Suprapubic skin (tissue), 4 donors: Measurements from ENCODE around the gene WDR33. TPM values are rescaled to one million over a fixed set of nuclear protein-coding genes. Genes with fewer than 3 reads are reported as not detected.

Experiments used
- DNase-seq, 2 donors: peaks; one replicate each; pipeline ENCODE4 v3.0.0-alpha.2; 2019; ENCODE audit warnings: low spot score in 2 of 2
- H3K27ac ChIP-seq: fragments of 200-600 bp; sonication (generic); one replicate; pipeline ENCODE4 v1.5.1; 2019
- H3K27me3 ChIP-seq: fragments of 200-600 bp; sonication (generic); one replicate; pipeline ENCODE4 v1.5.1; 2019
- H3K36me3 ChIP-seq: fragments of 200-600 bp; sonication (generic); one replicate; pipeline ENCODE4 v1.5.1; 2019
- H3K4me1 ChIP-seq: fragments of 200-600 bp; sonication (generic); one replicate; pipeline ENCODE4 v1.5.1; 2019
- H3K4me3 ChIP-seq: fragments of 200-600 bp; sonication (generic); one replicate; pipeline ENCODE4 v1.5.1; 2019; ENCODE audit warnings: mild to moderate bottlenecking
- H3K9me3 ChIP-seq: fragments of 200-600 bp; sonication (generic); one replicate; pipeline ENCODE4 v1.5.1; 2019
- CTCF ChIP-seq, 2 donors: fragments of 200-600 bp in 1 of 2; fragments of 450-650 bp in 1 of 2; sonication (generic) in 1 of 2; IDR thresholded peaks; one replicate each; pipeline ENCODE4 v1.5.1; 2016 to 2019; ENCODE audit warnings: antibody characterized with exemption in 2 of 2, mild to moderate bottlenecking in 1 of 2, moderate library complexity in 1 of 2
- EP300 ChIP-seq: sonication (generic); formaldehyde crosslinking; IDR thresholded peaks from one replicate; pipeline ENCODE4 v1.6.1; 2017; ENCODE audit warnings: antibody characterized with exemption
- POLR2A ChIP-seq, 2 donors: fragments of 450-650 bp; IDR thresholded peaks; one replicate each; pipeline ENCODE4 v1.6.1; 2017; ENCODE audit warnings: antibody characterized with exemption in 2 of 2, mild to moderate bottlenecking in 2 of 2, moderate library complexity in 2 of 2
- POLR2AphosphoS5 ChIP-seq, 3 donors: sonication (generic); formaldehyde crosslinking; IDR thresholded peaks; one replicate each; pipeline ENCODE4 v1.6.1; 2017; ENCODE audit warnings: antibody characterized with exemption in 3 of 3
- WGBS: methylation state at CpG from one replicate; pipeline ENCODE4 v1.1.5; 2018; 5-methylcytosine and 5-hydroxymethylcytosine counted together
- total RNA-seq, 4 donors: library from RNA; depleted of rRNA; stranded (reverse); fragments of >200 nt; gene quantifications; one replicate each; pipeline ENCODE4 v1.1.0, GENCODE V29; 2016

Gene WDR33
- total RNA-seq, 4 donors from 2014 or later = 31.9 to 85.8 (median 44.1) TPM

- peaks cover 37% of the 10 kb centered on the region for H3K4me1 ChIP-seq
- H3K27me3 ChIP-seq = peaks cover 16% of the 10 kb centered on the region
- WGBS = 69% methylated on average over 10 of the region's 17 CpGs
- peak overlapping the region; percentile 86 for H3K27ac ChIP-seq
- peak overlapping the region; percentile 75 for H3K4me3 ChIP-seq
- TF ChIP-seq EP300 (no peak), POLR2A (IDR thresholded peaks at IDR 0.05) (no peak), POLR2AphosphoS5 (IDR thresholded peaks at IDR 0.05) (no peak), CTCF (IDR thresholded peaks at IDR 0.05) (no peak)
- H3K36me3 ChIP-seq = no peaks in the 10 kb centered on the region
- no peaks in the 10 kb centered on the region for H3K9me3 ChIP-seq
- DNase-seq = peak in 1 of 2 donors; percentile 63
These were observed 137.5 kb downstream of the WDR33 start for GRCh38 chr2:127673291-127674069.

- peak in 1 of 2 donors; percentile 64 for DNase-seq
- Histone ChIP-seq H3K9me3 (no peaks in the 10 kb centered on the region), H3K36me3 (no peaks in the 10 kb centered on the region), H3K27me3 (peaks cover 16% of the 10 kb centered on the region), H3K27ac (peak overlapping the region; percentile 86), H3K4me3 (peak overlapping the region; percentile 75), H3K4me1 (peaks cover 37% of the 10 kb centered on the region)
- WGBS = 60% methylated on average over 20 of the region's 20 CpGs
- no peak for TF ChIP-seq CTCF (IDR thresholded peaks at IDR 0.05)
- TF ChIP-seq POLR2A (IDR thresholded peaks at IDR 0.05) = no peak
- no peak for TF ChIP-seq EP300
- no peak for TF ChIP-seq POLR2AphosphoS5 (IDR thresholded peaks at IDR 0.05)
These were observed 138.4 kb downstream of the WDR33 start for GRCh38 chr2:127672341-127673224.

- Histone ChIP-seq H3K27me3 (peaks cover 15% of the 10 kb centered on the region), H3K4me1 (peaks cover 37% of the 10 kb centered on the region), H3K4me3 (peak overlapping the region; percentile 75), H3K36me3 (no peaks in the 10 kb centered on the region), H3K9me3 (no peaks in the 10 kb centered on the region), H3K27ac (peak overlapping the region; percentile 86)
- TF ChIP-seq CTCF (IDR thresholded peaks at IDR 0.05) = no peak
- no peak for TF ChIP-seq POLR2AphosphoS5 (IDR thresholded peaks at IDR 0.05)
- TF ChIP-seq EP300 = no peak
- no peak for TF ChIP-seq POLR2A (IDR thresholded peaks at IDR 0.05)
- DNase-seq = peak in 1 of 2 donors; percentile 67
- WGBS = 75% methylated on average over 7 of the region's 14 CpGs
These were observed 139.2 kb downstream of the WDR33 start for GRCh38 chr2:127671557-127672302.

- Histone ChIP-seq H3K36me3 (no peaks in the 10 kb centered on the region), H3K4me3 (no peak overlapping the region), H3K27me3 (peaks cover 12% of the 10 kb centered on the region), H3K4me1 (peaks cover 34% of the 10 kb centered on the region), H3K27ac (no peak overlapping the region), H3K9me3 (no peaks in the 10 kb centered on the region)
- TF ChIP-seq EP300 (no peak), POLR2A (IDR thresholded peaks at IDR 0.05) (no peak), POLR2AphosphoS5 (IDR thresholded peaks at IDR 0.05) (no peak)
- WGBS = 95% methylated on average over 4 of the region's 5 CpGs
- DNase-seq = peak in 1 of 2 donors; percentile 34
These were observed 140.0 kb downstream of the WDR33 start for GRCh38 chr2:127670957-127671290.
